Adrenal gland (tissue), 12 donors: ENCODE data around the gene NR2F1-AS1. TPM values are rescaled to one million over a fixed set of nuclear protein-coding genes. Genes with fewer than 3 reads are reported as not detected.

Experiments used
- DNase-seq, 7 donors: peaks; one replicate each; pipeline ENCODE4 v3.0.0-alpha.2; 2019 to 2020
- H3K27ac ChIP-seq, 5 donors: fragments of 200-600 bp; sonication (generic) in 4 of 5; 1 replicate in 3 of 5; 2 replicates in 2 of 5; pipeline versions ENCODE4 v1.5.1 to v1.8.0; 2016 to 2020; ENCODE audit warnings: mild to moderate bottlenecking in 1 of 5
- H3K27me3 ChIP-seq: fragments of 200-600 bp; 2 replicates; pipeline ENCODE4 v1.8.0; 2021
- H3K36me3 ChIP-seq, 2 donors: fragments of 200-600 bp; replicated peaks in 1 of 2; 1 replicate in 1 of 2; 2 replicates in 1 of 2; pipeline versions ENCODE4 v1.5.1 to v1.8.0; 2018 to 2022
- H3K4me1 ChIP-seq, 2 donors: fragments of 200-600 bp; replicated peaks in 1 of 2; 1 replicate in 1 of 2; 2 replicates in 1 of 2; pipeline versions ENCODE4 v1.5.1 to v1.8.0; 2018 to 2021
- H3K4me3 ChIP-seq, 4 donors: fragments of 200-600 bp; sonication (generic) in 3 of 4; one replicate each; pipeline ENCODE4 v1.5.1; 2016 to 2018
- H3K9me3 ChIP-seq, 3 donors: fragments of 200-600 bp; sonication (generic) in 1 of 3; replicated peaks in 1 of 3; 1 replicate in 2 of 3; 2 replicates in 1 of 3; pipeline versions ENCODE4 v1.5.1 to v1.8.0; 2016 to 2021
- WGBS, 4 donors: extraction: QIAGEN DNeasy Blood & Tissue Kit in 2 of 4; methylation state at CpG; one replicate each; pipeline versions ENCODE4 v1.1.5 to v1.1.7; 2013 to 2017; 5-methylcytosine and 5-hydroxymethylcytosine counted together
- intact Hi-C, 2 donors: fragments of 100-400 bp; cut with DNase I; formaldehyde crosslinking; loops; one replicate each; pipeline versions ENCODE4 v1.14.1 to v1.15.0; 2022 to 2023
- microRNA counts, 2 donors: library from miRNA; unstranded; fragments of <30 nt; microRNA quantifications; one replicate each; lab custom pipeline; 2016
- polyA plus RNA-seq, 3 donors: library from polyadenylated mRNA; stranded (reverse); fragments of 200-250 nt in 2 of 3; fragments of 350-450 nt in 1 of 3; fragmentation: Illumina TruSeq in 1 of 3; extraction: RNeasy Lipid Tissue Mini Kit (QIAGEN cat#74804) in 1 of 3; gene quantifications; one replicate each; pipeline ENCODE4 v1.2.3, GENCODE V29; 2013 to 2014
- total RNA-seq, 9 donors: library from RNA; depleted of rRNA in 4 of 9; stranded (reverse); fragments of >200 nt in 4 of 9; fragments of 120-200 nt in 1 of 9; fragmentation: NEBNext Ultra II Directional in 1 of 9; extraction: Animal tissue kit (Norgen Biotek cat#: 25700) in 1 of 9; gene quantifications; one replicate each; pipeline versions ENCODE4 v1.1.0 to v1.2.4, GENCODE V29; 2013 to 2023
- TF ChIP-seq, protein P1 (sequence below), 6 experiments: fragments of 450-650 bp in 4 of 6; fragments of 200-600 bp in 2 of 6; sonication (generic) in 1 of 6; IDR thresholded peaks; 1 replicate in 5 of 6; 2 replicates in 1 of 6; pipeline versions ENCODE4 v1.5.1 to v1.8.0; 2016 to 2021; ENCODE audit warnings: antibody characterized with exemption in 6 of 6, mild to moderate bottlenecking in 2 of 6, moderate library complexity in 1 of 6
- donor health status: healthy with polysubstance abuse.
- donor health status: Bipolar disorder and iron deficiency.
- donor health status: DM: yes; HTN: yes; CAD: no.
- donor health status: DM: no; HTN: no; CAD: no.
- donor health status: DM: no; HTN: no; CAD: no.
- donor health status: DM: yes; HTN: yes; CAD: no.

Gene NR2F1-AS1
- total and polyA plus RNA-seq, 12 donors: 13.2 to 107 (median 29.1) TPM

DNA sequence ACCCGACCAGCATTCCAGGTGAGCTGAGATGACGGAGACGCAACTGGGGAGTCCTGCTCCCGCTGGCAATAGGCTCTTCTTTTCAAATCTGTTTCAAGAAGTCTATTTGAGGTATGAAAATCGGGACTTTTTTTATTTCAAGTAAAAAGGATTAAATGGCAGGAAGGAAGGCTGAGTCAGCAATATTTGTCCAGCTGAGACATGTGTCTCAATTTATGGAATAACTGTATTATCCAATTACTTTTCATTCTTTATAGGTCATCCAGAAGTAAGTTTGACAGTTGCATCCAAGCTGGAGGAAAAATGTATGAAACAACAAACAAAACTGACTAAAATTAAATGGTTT is 221.1 kb downstream of the NR2F1-AS1 start:
- H3K27ac ChIP-seq: peak overlapping the region in 3 of 5 donors; percentile 11 to 74 (median 23)

More for the DNA sequence above, 221.1 kb downstream of the NR2F1-AS1 start:
- no peak for DNase-seq
- Histone ChIP-seq H3K36me3 (no peaks in the 10 kb centered on the region), H3K27me3 (no peaks in the 10 kb centered on the region), H3K4me3 (no peak overlapping the region), H3K9me3 (no peaks in the 10 kb centered on the region), H3K4me1 (no peaks in the 10 kb centered on the region)
- TF ChIP-seq, protein P1, sequence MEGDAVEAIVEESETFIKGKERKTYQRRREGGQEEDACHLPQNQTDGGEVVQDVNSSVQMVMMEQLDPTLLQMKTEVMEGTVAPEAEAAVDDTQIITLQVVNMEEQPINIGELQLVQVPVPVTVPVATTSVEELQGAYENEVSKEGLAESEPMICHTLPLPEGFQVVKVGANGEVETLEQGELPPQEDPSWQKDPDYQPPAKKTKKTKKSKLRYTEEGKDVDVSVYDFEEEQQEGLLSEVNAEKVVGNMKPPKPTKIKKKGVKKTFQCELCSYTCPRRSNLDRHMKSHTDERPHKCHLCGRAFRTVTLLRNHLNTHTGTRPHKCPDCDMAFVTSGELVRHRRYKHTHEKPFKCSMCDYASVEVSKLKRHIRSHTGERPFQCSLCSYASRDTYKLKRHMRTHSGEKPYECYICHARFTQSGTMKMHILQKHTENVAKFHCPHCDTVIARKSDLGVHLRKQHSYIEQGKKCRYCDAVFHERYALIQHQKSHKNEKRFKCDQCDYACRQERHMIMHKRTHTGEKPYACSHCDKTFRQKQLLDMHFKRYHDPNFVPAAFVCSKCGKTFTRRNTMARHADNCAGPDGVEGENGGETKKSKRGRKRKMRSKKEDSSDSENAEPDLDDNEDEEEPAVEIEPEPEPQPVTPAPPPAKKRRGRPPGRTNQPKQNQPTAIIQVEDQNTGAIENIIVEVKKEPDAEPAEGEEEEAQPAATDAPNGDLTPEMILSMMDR (IDR thresholded peaks at IDR 0.05): no peak
- intact Hi-C loops: no loop called here
- WGBS, 4 donors: 51 to 73% (median 69%) methylated on average over 5 of the region's 5 CpGs

MicroRNAs encoded within 50 kb of the gene (microRNA counts, 767-probe panel; counts per million panel counts)
- microRNA hsa-miR-2277-3p (lab: Ali Mortazavi, UCI) (0 counts per million in 2 donors), microRNA hsa-miR-2277-5p (lab: Ali Mortazavi, UCI) (0 counts per million in 2 donors)

Other genes with a start within 250 kb of the NR2F1-AS1 start
- gene NR2F1, start 2.0 kb upstream of the NR2F1-AS1 start, total RNA-seq: 100 to 1,000 TPM in 3 of 9 donors, 10 to 100 TPM in 6; 29.1 to 195 (median 78.9) TPM
- gene NR2F1, start 2.0 kb upstream of the NR2F1-AS1 start, polyA plus RNA-seq: 10 to 100 TPM; 22.4 to 64.4 (median 42.2) TPM
- gene POU5F2, start 160.4 kb upstream of the NR2F1-AS1 start, total RNA-seq: 1 to 10 TPM in 3 of 9 donors, under 1 TPM in 6; 0.28 to 4.2 (median 0.79) TPM
- under 1 TPM; 0.02 to 0.48 (median 0.07) TPM for gene POU5F2, start 160.4 kb upstream of the NR2F1-AS1 start, polyA plus RNA-seq